HL-60 (cell line): Measurements from ENCODE around the gene CHIT1.

Experiments
- GABPA ChIP-seq: IDR thresholded peaks from 2 replicates; pipeline ENCODE4 v1.6.1; 2012; ENCODE audit warnings: low read depth
- POLR2AphosphoS5 ChIP-seq: IDR thresholded peaks from 2 replicates; pipeline ENCODE4 v1.6.1; 2012; ENCODE audit warnings: low read depth
- TF ChIP-seq, protein P1 (sequence below): IDR thresholded peaks from one replicate; pipeline ENCODE4 v1.5.1; 2011; ENCODE audit warnings: low read length, control low read depth, inconsistent platforms; ENCODE audit not compliant: insufficient read depth

DNA sequence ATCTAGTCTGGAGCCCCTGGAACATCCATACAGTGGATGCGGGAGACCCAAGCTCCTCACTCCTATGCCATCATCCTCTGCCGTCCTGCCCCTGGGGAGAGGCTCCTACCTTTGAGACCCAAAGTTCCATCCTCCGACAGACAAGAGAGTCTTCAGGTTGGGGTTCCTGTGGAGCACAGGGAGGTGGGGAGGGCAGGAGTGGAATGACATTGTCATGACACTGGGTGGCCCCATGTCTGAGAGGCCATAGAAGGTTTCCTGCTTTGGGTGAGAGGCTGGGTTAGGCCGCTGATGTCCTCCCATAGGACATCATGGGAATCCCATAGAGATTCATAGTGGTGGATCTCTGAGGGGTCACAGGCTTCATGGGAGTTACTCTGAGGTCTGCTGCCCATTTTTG is 45.0 kb downstream of the CHIT1 start:
- TF ChIP-seq POLR2AphosphoS5 (no peak), GABPA (no peak)
- TF ChIP-seq, protein P1, sequence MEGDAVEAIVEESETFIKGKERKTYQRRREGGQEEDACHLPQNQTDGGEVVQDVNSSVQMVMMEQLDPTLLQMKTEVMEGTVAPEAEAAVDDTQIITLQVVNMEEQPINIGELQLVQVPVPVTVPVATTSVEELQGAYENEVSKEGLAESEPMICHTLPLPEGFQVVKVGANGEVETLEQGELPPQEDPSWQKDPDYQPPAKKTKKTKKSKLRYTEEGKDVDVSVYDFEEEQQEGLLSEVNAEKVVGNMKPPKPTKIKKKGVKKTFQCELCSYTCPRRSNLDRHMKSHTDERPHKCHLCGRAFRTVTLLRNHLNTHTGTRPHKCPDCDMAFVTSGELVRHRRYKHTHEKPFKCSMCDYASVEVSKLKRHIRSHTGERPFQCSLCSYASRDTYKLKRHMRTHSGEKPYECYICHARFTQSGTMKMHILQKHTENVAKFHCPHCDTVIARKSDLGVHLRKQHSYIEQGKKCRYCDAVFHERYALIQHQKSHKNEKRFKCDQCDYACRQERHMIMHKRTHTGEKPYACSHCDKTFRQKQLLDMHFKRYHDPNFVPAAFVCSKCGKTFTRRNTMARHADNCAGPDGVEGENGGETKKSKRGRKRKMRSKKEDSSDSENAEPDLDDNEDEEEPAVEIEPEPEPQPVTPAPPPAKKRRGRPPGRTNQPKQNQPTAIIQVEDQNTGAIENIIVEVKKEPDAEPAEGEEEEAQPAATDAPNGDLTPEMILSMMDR, result no peak
